Heart right ventricle (tissue), 16 donors: ENCODE measurements around the gene TPGS2. TPM values are rescaled to one million over a fixed set of nuclear protein-coding genes. Genes with fewer than 3 reads are reported as not detected.

Source experiments
- ATAC-seq, 8 donors: fragments of 200-7000 bp; cut with Tn5 transposase; one replicate each; pipeline ENCODE4 v1.9.1; 2020; ENCODE audit warnings: mild to moderate bottlenecking in 8 of 8, moderate library complexity in 8 of 8, moderate number of reproducible peaks in 1 of 8
- DNase-seq, 2 donors: peaks; one replicate each; pipeline ENCODE4 v3.0.0-alpha.2; 2020
- H3K27ac ChIP-seq, 10 donors: fragments of 200-600 bp; sonication (generic) in 2 of 10; one replicate each; pipeline versions ENCODE4 v1.5.0 to v1.8.0; 2020 to 2022; ENCODE audit warnings: mild to moderate bottlenecking in 3 of 10
- H3K27me3 ChIP-seq, 7 donors: fragments of 200-600 bp; one replicate each; pipeline ENCODE4 v1.8.0; 2021 to 2022; ENCODE audit warnings: mild to moderate bottlenecking in 2 of 7
- H3K36me3 ChIP-seq, 9 donors: fragments of 200-600 bp; sonication (generic) in 1 of 9; one replicate each; pipeline versions ENCODE4 v1.5.0 to v1.8.0; 2020 to 2022; ENCODE audit warnings: mild to moderate bottlenecking in 2 of 9
- H3K4me1 ChIP-seq, 9 donors: fragments of 200-600 bp; sonication (generic) in 1 of 9; one replicate each; pipeline versions ENCODE4 v1.5.0 to v1.8.0; 2020 to 2022; ENCODE audit warnings: mild to moderate bottlenecking in 4 of 9
- H3K4me3 ChIP-seq, 10 donors: fragments of 200-600 bp; sonication (generic) in 2 of 10; one replicate each; pipeline versions ENCODE4 v1.5.0 to v1.8.0; 2020 to 2022; ENCODE audit warnings: mild to moderate bottlenecking in 7 of 10, moderate library complexity in 2 of 10
- H3K9me3 ChIP-seq, 11 donors: fragments of 200-600 bp in 10 of 11; sonication (generic) in 2 of 11; one replicate each; pipeline versions ENCODE4 v1.5.0 to v1.8.0; 2013 to 2022; ENCODE audit warnings: mild to moderate bottlenecking in 2 of 11, control low read depth in 1 of 11, moderate library complexity in 1 of 11
- WGBS, 2 donors: extraction: QIAGEN DNeasy Blood & Tissue Kit; methylation state at CpG; one replicate each; pipeline ENCODE4 v1.1.7; 2013; ENCODE audit warnings: inconsistent platforms in 1 of 2; 5-methylcytosine and 5-hydroxymethylcytosine counted together
- intact Hi-C, 10 donors: fragments of 100-400 bp; cut with DNase I; formaldehyde crosslinking; loops; one replicate each; pipeline versions ENCODE4 v1.11.1 to v1.14.2; 2022
- polyA plus RNA-seq, 2 donors: library from polyadenylated mRNA; stranded (reverse); fragments of 200-250 nt; gene quantifications; one replicate each; pipeline ENCODE4 v1.2.3, GENCODE V29; 2013
- total RNA-seq, 10 donors: library from RNA; stranded (reverse); fragmentation: NEBNext Ultra II Directional in 3 of 10; extraction: Animal tissue kit (Norgen Biotek cat#: 25700) in 3 of 10; gene quantifications; one replicate each; pipeline versions ENCODE4 v1.2.1 to v1.2.4, GENCODE V29; 2021 to 2023
- TF ChIP-seq, protein P1 (sequence below), 9 donors: fragments of 200-600 bp; sonication (generic) in 2 of 9; IDR thresholded peaks; one replicate each; pipeline versions ENCODE4 v1.5.0 to v1.8.0; 2021 to 2022; ENCODE audit warnings: antibody characterized with exemption in 9 of 9, mild to moderate bottlenecking in 5 of 9, moderate library complexity in 1 of 9
- donor health status: Arrhythmogenic right ventricular cardiomyopathy.
- donor health status: ischemic (EF 13 %, LVEDD 7.1; RV severe dilation, severe dysfunction).
- donor health status: healthy with polysubstance abuse.
- donor health status: DM: no; HTN: yes; CAD: no.
- donor health status: DM: no; HTN: no; CAD: no.
- donor health status: ischemic (EF 25% LVEDD 6.9; RV normal size, moderate dysfunction).
- donor health status: ischemic (EF 25% LVEDD 5.7; RV mildly dilated, moderate dysfunction).
- donor health status: healthy.
- donor health status: DM: yes; HTN: yes; CAD: no.
- donor health status: Ischemic cardiomyopathy.
- donor health status: ischemic (EF 35%, LVEDD 5.7; RV mildly dilated, moderate dysfunction).
- donor health status: nonischemic (EF 11% LVEDD 7.7; RV severe dilation, severe dysfunction).
- donor health status: DM: yes; HTN: yes; CAD: no.
- donor health status: PGD.
- donor health status: ischemic (EF 29% LVEDD 5.4; RV normal size, mild dysfunction).
- donor health status: nonischemic (EF 23%, LVEDD 6.1; RV moderate dilation, normal function).

TPGS2 gene
- total and polyA plus RNA-seq, 12 donors, result 12.4 to 41.2 (median 27.6) TPM

DNA sequence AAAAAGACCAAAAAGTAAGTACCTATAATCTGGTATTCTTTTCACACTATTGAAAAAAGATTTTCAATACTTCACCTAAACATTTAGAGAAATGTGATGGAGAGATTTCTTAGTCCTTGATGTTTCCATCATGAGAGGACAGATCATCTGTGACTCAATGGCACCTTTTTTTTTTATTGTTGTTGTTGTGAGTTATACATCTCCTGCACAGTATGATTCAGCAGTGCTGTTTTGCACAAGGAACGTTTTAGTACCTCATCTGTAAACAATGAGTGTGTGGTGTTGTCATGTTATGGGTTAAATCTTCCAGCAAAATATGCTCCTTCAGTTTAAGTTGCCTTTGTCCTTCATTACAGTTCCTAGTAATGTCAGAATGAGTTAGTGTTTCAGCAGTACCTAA, 2.3 kb upstream of the TPGS2 start:
- no peak overlapping the region for H3K27ac ChIP-seq
- H3K9me3 ChIP-seq, result no peaks in the 10 kb centered on the region
- H3K4me1 ChIP-seq, result peaks cover 0 to 30% (median 17%) of the 10 kb centered on the region in 9 donors
- peaks cover 0 to 12% (median 0%) of the 10 kb centered on the region in 9 donors for H3K36me3 ChIP-seq
- 44 to 64% methylated on average over 1 of the region's 1 CpG for WGBS, 2 donors
- no peaks in the 10 kb centered on the region for H3K27me3 ChIP-seq
- DNase-seq (no peak), ATAC-seq (no peak)
- no peak overlapping the region for H3K4me3 ChIP-seq
- intact Hi-C loops, result no loop called here
- TF ChIP-seq, protein P1, sequence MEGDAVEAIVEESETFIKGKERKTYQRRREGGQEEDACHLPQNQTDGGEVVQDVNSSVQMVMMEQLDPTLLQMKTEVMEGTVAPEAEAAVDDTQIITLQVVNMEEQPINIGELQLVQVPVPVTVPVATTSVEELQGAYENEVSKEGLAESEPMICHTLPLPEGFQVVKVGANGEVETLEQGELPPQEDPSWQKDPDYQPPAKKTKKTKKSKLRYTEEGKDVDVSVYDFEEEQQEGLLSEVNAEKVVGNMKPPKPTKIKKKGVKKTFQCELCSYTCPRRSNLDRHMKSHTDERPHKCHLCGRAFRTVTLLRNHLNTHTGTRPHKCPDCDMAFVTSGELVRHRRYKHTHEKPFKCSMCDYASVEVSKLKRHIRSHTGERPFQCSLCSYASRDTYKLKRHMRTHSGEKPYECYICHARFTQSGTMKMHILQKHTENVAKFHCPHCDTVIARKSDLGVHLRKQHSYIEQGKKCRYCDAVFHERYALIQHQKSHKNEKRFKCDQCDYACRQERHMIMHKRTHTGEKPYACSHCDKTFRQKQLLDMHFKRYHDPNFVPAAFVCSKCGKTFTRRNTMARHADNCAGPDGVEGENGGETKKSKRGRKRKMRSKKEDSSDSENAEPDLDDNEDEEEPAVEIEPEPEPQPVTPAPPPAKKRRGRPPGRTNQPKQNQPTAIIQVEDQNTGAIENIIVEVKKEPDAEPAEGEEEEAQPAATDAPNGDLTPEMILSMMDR (IDR thresholded peaks at IDR 0.05), result no peak

DNA sequence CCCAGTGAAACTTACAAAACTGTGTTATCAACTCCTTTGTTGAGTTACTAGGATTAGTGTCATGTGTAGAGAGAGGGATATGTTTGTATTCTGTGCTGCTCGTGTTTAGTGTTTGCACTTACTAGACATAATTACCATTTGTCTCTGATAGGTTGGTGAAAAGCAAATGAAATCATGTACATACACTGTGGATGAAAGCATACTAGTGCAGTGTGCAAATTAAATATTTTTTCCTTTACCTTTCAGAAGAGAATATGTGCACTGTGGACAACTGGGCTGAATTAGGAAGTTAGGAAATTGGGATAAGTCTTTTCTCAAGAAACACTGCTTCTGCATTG, 1.3 kb upstream of the TPGS2 start:
- peaks cover 0 to 30% (median 17%) of the 10 kb centered on the region in 9 donors for H3K4me1 ChIP-seq
- DNase-seq (no peak), ATAC-seq (no peak)
- 41 to 51% methylated on average over 1 of the region's 1 CpG for WGBS, 2 donors
- H3K27ac ChIP-seq, result no peak overlapping the region
- H3K4me3 ChIP-seq, result peak overlapping the region in 7 of 10 donors; percentile 70 to 98 (median 82)
- intact Hi-C loops, result no loop called here
- no peaks in the 10 kb centered on the region for H3K9me3 ChIP-seq
- no peaks in the 10 kb centered on the region for H3K27me3 ChIP-seq
- H3K36me3 ChIP-seq, result peaks cover 0 to 2% (median 0%) of the 10 kb centered on the region in 9 donors
- TF ChIP-seq, protein P1 (IDR thresholded peaks at IDR 0.05), result no peak

DNA sequence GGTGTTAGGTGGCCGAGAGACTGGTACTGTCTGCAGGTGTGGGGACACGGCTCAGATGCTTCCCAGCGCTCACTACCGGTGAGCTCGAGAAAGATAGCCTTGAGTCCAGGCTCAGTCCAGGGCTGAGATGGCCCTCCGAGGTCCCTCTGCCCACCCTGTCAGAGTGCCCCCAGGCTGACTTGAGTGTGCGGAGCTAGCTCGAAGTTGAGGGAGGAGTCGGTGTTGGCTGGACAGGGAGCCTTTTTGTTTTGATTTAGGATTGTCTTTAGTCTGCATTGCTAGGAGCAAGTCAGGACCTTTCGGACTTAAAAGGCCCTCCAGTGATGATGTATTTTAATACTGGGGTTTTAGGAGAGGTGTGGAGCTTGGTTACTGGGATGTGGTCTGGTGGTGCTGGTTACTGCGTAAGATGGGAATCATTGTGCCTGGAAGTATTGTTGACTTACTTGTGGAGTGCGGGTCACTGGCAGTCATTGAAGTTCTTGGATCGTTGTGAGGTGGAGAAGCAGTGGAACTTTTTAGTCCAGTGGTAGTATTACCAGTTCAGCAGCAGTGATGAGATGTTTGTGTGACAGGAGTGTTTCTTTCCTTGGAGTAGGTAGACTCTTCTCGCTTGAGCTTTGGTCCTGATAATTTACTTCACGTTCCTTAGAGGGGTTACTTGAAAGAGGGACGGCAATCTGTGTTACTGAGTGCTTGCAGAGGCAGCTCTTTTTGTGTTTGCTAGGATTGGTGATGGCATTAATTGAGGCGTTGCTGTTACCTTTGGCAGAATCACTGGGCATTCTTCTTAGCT, 758 bp upstream of the TPGS2 start:
- H3K4me3 ChIP-seq, result peak overlapping the region; percentile 70 to 98 (median 82)
- no peaks in the 10 kb centered on the region for H3K27me3 ChIP-seq
- TF ChIP-seq, protein P1 (IDR thresholded peaks at IDR 0.05), result peak in 1 of 9 donors; percentile 7
- intact Hi-C loops, result no loop called here
- ATAC-seq, result peak in 7 of 8 donors; percentile 1 to 69 (median 19)
- H3K9me3 ChIP-seq, result no peaks in the 10 kb centered on the region
- peaks cover 0 to 30% (median 17%) of the 10 kb centered on the region in 9 donors for H3K4me1 ChIP-seq
- peak overlapping the region in 9 of 10 donors; percentile 30 to 86 (median 76) for H3K27ac ChIP-seq
- DNase-seq, result no peak
- WGBS, 2 donors, result 17 to 19% methylated on average over 17 of the region's 17 CpGs
- no peaks in the 10 kb centered on the region for H3K36me3 ChIP-seq

DNA sequence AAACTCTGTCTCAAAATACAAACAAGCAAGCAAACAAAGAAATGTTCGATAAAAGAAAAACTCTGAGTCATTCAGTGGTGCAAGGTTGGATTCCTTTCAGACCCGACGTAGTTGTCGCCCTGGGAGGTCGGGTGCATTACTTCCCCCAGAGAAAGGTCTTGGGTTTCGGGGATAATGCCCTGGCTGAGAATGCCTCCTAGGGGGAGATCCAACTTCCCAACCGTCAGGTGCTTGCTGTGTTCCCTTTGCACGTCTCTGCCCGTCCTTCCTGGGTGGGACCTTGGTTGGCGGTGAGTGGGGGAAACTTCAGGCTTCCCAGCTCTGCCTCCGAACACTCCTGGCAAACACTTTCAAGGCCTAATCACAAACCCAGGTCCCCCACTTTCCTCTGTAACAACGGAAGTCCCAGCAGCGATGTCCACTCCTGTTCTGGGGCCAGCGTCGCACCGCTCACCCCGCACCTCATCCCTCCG, 609 bp downstream of the TPGS2 start:
- H3K27me3 ChIP-seq, result no peaks in the 10 kb centered on the region
- peak overlapping the region in 9 of 10 donors; percentile 30 to 86 (median 76) for H3K27ac ChIP-seq
- intact Hi-C loops, result no loop called here
- ATAC-seq, result peak in 6 of 8 donors; percentile 2 to 26 (median 8)
- 1% methylated on average over 18 of the region's 18 CpGs for WGBS, 2 donors
- H3K4me1 ChIP-seq, result peaks cover 0 to 30% (median 17%) of the 10 kb centered on the region in 9 donors
- DNase-seq, result peak in 1 of 2 donors; percentile 5
- H3K36me3 ChIP-seq, result peaks cover 0 to 4% (median 0%) of the 10 kb centered on the region in 9 donors
- TF ChIP-seq, protein P1 (IDR thresholded peaks at IDR 0.05), result no peak
- H3K4me3 ChIP-seq, result peak overlapping the region; percentile 70 to 98 (median 82)
- H3K9me3 ChIP-seq, result no peaks in the 10 kb centered on the region
